Prostate gland (tissue), 2 donors: ENCODE data around the gene CXADR. TPM values are rescaled to one million over a fixed set of nuclear protein-coding genes. Genes with fewer than 3 reads are reported as not detected.

Experiments used
- DNase-seq: peaks from one replicate; pipeline ENCODE4 v3.0.0-alpha.2; 2019; ENCODE audit warnings: low spot score
- H3K27ac ChIP-seq, 2 donors: fragments of 200-600 bp; sonication (generic); 2 replicates each; pipeline ENCODE4 v1.5.1; 2017 to 2019
- H3K27me3 ChIP-seq: fragments of 200-600 bp; sonication (generic); replicated peaks from 2 replicates; pipeline ENCODE4 v1.5.1; 2019; ENCODE audit not compliant: insufficient read depth
- H3K36me3 ChIP-seq, 2 donors: fragments of 200-600 bp; sonication (generic); 1 replicate in 1 of 2; 2 replicates in 1 of 2; pipeline versions ENCODE4 v1.5.1 to v1.8.1; 2017 to 2019
- H3K4me1 ChIP-seq: fragments of 200-600 bp; sonication (generic); replicated peaks from 2 replicates; pipeline ENCODE4 v1.5.1; 2019
- H3K4me3 ChIP-seq, 2 donors: fragments of 200-600 bp; sonication (generic); 2 replicates each; pipeline ENCODE4 v1.5.1; 2017 to 2019
- H3K9me3 ChIP-seq: fragments of 200-600 bp; sonication (generic); 2 replicates; pipeline ENCODE4 v1.5.1; 2017
- POLR2A ChIP-seq: fragments of 450-650 bp; IDR thresholded peaks from one replicate; pipeline ENCODE4 v1.6.1; 2016; ENCODE audit warnings: antibody characterized with exemption, mild to moderate bottlenecking
- POLR2AphosphoS5 ChIP-seq: sonication (generic); formaldehyde crosslinking; IDR thresholded peaks from one replicate; pipeline ENCODE4 v1.6.1; 2017; ENCODE audit warnings: antibody characterized with exemption
- WGBS: methylation state at CpG from one replicate; pipeline ENCODE4 v1.1.5; 2018; 5-methylcytosine and 5-hydroxymethylcytosine counted together
- intact Hi-C: fragments of 100-400 bp; cut with DNase I; formaldehyde crosslinking; loops from one replicate; pipeline ENCODE4 v1.14.2; 2022
- total RNA-seq, 2 donors: library from RNA; depleted of rRNA; stranded (reverse); fragments of >200 nt; gene quantifications; one replicate each; pipeline ENCODE4 v1.1.0, GENCODE V29; 2016
- TF ChIP-seq, protein P1 (sequence below), 4 experiments: fragments of 200-600 bp in 2 of 4; fragments of 450-650 bp in 2 of 4; sonication (generic) in 2 of 4; IDR thresholded peaks; 1 replicate in 3 of 4; 2 replicates in 1 of 4; pipeline ENCODE4 v1.5.1; 2016 to 2019; ENCODE audit warnings: antibody characterized with exemption in 4 of 4, mild to moderate bottlenecking in 2 of 4, moderate library complexity in 2 of 4

The CXADR gene
- total RNA-seq, 2 donors from 2014 or later: 93.0 to 127 TPM

DNA sequence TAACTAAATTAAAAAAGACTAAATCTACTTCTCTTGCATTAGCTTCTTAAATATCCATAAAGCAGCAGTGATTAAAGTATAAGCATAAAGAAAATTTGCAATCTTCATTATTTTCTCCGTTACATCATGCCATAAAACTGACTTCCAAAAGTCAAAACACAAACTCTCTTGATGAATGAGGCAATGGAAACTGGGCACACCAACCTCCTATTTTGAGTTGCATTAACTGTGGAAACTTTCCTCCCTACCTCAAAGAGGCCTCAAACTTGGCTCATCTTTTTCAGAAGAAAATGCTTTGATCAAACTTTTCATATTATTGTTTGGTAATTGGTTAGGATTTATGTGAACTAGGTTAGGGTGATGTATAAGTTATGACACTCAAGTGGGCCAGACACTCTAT, 104.0 kb downstream of the CXADR start:
- no peaks in the 10 kb centered on the region for H3K4me1 ChIP-seq
- H3K27me3 ChIP-seq: no peaks in the 10 kb centered on the region
- no peaks in the 10 kb centered on the region for H3K36me3 ChIP-seq
- H3K9me3 ChIP-seq: no peaks in the 10 kb centered on the region
- intact Hi-C loops: no loop called here
- H3K4me3 ChIP-seq: no peak overlapping the region
- TF ChIP-seq, protein P1, sequence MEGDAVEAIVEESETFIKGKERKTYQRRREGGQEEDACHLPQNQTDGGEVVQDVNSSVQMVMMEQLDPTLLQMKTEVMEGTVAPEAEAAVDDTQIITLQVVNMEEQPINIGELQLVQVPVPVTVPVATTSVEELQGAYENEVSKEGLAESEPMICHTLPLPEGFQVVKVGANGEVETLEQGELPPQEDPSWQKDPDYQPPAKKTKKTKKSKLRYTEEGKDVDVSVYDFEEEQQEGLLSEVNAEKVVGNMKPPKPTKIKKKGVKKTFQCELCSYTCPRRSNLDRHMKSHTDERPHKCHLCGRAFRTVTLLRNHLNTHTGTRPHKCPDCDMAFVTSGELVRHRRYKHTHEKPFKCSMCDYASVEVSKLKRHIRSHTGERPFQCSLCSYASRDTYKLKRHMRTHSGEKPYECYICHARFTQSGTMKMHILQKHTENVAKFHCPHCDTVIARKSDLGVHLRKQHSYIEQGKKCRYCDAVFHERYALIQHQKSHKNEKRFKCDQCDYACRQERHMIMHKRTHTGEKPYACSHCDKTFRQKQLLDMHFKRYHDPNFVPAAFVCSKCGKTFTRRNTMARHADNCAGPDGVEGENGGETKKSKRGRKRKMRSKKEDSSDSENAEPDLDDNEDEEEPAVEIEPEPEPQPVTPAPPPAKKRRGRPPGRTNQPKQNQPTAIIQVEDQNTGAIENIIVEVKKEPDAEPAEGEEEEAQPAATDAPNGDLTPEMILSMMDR (IDR thresholded peaks at IDR 0.05): no peak
- TF ChIP-seq POLR2A (no peak), POLR2AphosphoS5 (no peak)
- DNase-seq: no peak
- 73% methylated on average over 1 of the region's 1 CpG for whole genome bisulfite sequencing
- no peak overlapping the region for H3K27ac ChIP-seq

DNA sequence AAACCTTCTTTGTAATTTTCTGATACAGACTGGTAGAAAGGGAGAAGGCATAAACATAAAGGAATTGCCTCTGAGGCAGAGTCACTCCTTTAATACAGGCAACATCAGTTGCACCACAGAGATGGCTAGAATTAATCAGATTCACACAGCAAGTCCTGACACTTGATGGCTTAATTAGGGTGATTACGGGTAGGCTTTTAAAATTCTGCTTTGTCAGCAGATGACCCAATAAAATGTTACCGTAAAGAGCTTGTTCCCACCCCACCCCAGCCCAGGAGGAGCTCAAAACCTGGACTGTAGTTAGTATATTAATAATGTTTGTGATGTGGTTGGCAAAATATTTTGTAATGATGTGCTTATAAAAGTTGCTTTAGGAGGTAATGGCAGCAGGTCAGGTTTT, 109.2 kb downstream of the CXADR start:
- no peaks in the 10 kb centered on the region for H3K27me3 ChIP-seq
- TF ChIP-seq POLR2AphosphoS5 (no peak), POLR2A (no peak)
- TF ChIP-seq, protein P1 (IDR thresholded peaks at IDR 0.05): no peak
- WGBS: 35% methylated on average over 2 of the region's 2 CpGs
- no peaks in the 10 kb centered on the region for H3K4me1 ChIP-seq
- no peak overlapping the region for H3K4me3 ChIP-seq
- no peak overlapping the region for H3K27ac ChIP-seq
- intact Hi-C loops: no loop called here
- no peak for DNase-seq
- no peaks in the 10 kb centered on the region for H3K9me3 ChIP-seq
- H3K36me3 ChIP-seq: no peaks in the 10 kb centered on the region

DNA sequence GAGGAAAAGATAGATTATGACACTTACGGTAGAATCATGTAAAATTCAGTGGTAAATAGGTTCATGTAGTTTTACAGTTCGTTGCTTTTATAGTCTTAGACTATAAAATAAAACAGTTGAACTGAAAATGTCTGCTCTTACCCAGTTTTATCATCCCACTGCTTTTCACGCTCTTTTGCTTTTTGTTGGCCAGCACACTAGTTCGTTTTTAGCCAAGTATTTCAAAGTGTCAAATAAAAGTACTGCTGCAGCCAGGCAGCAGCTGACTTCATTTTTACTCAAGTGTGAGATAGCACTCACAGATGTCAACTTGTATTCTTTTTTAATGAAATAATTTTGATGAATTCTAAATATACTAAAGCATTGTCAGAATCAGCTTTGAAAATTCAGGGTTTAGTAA, 118.4 kb downstream of the CXADR start:
- H3K27ac ChIP-seq: no peak overlapping the region
- WGBS: 18% methylated on average over 4 of the region's 4 CpGs
- DNase-seq: no peak

DNA sequence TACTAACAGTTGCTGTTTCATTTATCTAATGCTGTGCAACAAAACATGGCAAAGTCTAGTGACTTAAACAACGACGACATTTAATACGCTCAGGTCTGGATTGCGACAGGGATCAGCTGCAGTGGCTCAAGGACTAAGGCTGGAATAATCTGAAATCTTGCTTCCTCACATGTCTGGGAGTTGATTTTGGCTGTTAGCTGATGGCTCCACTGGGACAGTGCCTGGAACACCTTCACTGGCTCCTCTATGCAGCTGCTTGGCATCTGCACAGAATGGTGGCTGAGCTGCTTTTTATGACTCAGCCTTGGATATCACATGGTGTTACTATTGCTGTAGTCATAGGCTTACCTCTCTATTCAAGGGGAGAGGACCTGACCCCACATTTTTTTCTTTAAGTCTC, 123.9 kb downstream of the CXADR start:
- H3K9me3 ChIP-seq: no peaks in the 10 kb centered on the region
- H3K4me3 ChIP-seq: no peak overlapping the region
- 88% methylated on average over 4 of the region's 4 CpGs for WGBS
- H3K4me1 ChIP-seq: no peaks in the 10 kb centered on the region
- H3K27ac ChIP-seq: no peak overlapping the region
- no peaks in the 10 kb centered on the region for H3K27me3 ChIP-seq
- DNase-seq: no peak
- H3K36me3 ChIP-seq: no peaks in the 10 kb centered on the region
- intact Hi-C loops: no loop called here
- TF ChIP-seq POLR2AphosphoS5 (no peak), POLR2A (no peak)
- TF ChIP-seq, protein P1 (IDR thresholded peaks at IDR 0.05): no peak

More for the DNA sequence above, 118.4 kb downstream of the CXADR start:
- intact Hi-C loops: no loop called here
- Histone ChIP-seq H3K4me1 (no peaks in the 10 kb centered on the region), H3K27me3 (no peaks in the 10 kb centered on the region), H3K36me3 (no peaks in the 10 kb centered on the region), H3K4me3 (no peak overlapping the region), H3K9me3 (no peaks in the 10 kb centered on the region)
- TF ChIP-seq POLR2AphosphoS5 (no peak), POLR2A (no peak)
- TF ChIP-seq, protein P1 (IDR thresholded peaks at IDR 0.05): no peak

DNA sequence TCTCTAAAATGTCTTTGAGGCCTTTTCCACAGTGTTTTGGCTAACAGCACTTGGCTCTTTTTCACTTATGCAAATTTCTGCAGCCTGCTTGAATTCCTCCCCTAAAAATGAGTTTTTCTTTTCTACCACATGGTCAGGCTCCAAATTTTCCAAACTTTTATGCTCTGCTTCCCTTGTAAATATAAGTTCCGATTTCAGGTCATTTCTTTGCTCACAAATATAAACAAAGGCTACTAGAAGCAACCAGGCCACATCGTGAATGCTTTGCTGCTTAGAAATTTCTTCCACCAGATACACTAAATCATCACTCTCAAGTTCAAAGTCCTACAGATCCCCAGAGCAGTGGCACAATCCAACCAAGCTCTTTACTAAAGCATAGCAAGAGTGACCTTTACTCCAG, 128.0 kb downstream of the CXADR start:
- no peaks in the 10 kb centered on the region for H3K4me1 ChIP-seq

More for the DNA sequence above, 128.0 kb downstream of the CXADR start:
- Histone ChIP-seq H3K9me3 (no peaks in the 10 kb centered on the region), H3K27me3 (no peaks in the 10 kb centered on the region), H3K36me3 (no peaks in the 10 kb centered on the region), H3K4me3 (no peak overlapping the region), H3K27ac (no peak overlapping the region)
- DNase-seq: no peak
- WGBS: 94% methylated on average over 2 of the region's 2 CpGs
- intact Hi-C loops: no loop called here
- TF ChIP-seq POLR2A: no peak
- TF ChIP-seq POLR2AphosphoS5: no peak
- TF ChIP-seq, protein P1 (IDR thresholded peaks at IDR 0.05): no peak
